Kidney epithelial cell (primary cell): ENCODE data around the gene SLC39A1. TPM values are rescaled to one million over a fixed set of nuclear protein-coding genes. Genes with fewer than 3 reads are reported as not detected.

Experiments
- DNase-seq: peaks from one replicate; pipeline ENCODE4 v3.0.0-alpha.2; 2010; ENCODE audit warnings: low read depth
- H3K27me3 ChIP-seq: 2 replicates; pipeline ENCODE4 v1.6.0; 2011; ENCODE audit warnings: low read length; ENCODE audit not compliant: control insufficient read depth, insufficient read depth
- H3K36me3 ChIP-seq: 2 replicates; pipeline ENCODE4 v1.5.1; 2011; ENCODE audit warnings: low read length; ENCODE audit not compliant: control insufficient read depth, insufficient read depth
- H3K4me3 ChIP-seq: 2 replicates; pipeline ENCODE4 v1.5.1; 2011; ENCODE audit warnings: low read depth, mild to moderate bottlenecking, control low read depth, low read length
- total RNA-seq: library from RNA; depleted of rRNA; stranded (reverse); fragments of >200 nt; gene quantifications from 2 replicates; pipeline ENCODE4 v1.2.3, GENCODE V29; 2015
- TF ChIP-seq, protein P1 (sequence below): IDR thresholded peaks from 2 replicates; pipeline ENCODE4 v1.5.1; 2011; ENCODE audit warnings: mild to moderate bottlenecking, moderate library complexity, low read length, control low read depth, inconsistent platforms; ENCODE audit not compliant: insufficient read depth, poor library complexity, severe bottlenecking

The SLC39A1 gene
- total RNA-seq, 1 donor from 2014 or later, result 219 TPM

DNA sequence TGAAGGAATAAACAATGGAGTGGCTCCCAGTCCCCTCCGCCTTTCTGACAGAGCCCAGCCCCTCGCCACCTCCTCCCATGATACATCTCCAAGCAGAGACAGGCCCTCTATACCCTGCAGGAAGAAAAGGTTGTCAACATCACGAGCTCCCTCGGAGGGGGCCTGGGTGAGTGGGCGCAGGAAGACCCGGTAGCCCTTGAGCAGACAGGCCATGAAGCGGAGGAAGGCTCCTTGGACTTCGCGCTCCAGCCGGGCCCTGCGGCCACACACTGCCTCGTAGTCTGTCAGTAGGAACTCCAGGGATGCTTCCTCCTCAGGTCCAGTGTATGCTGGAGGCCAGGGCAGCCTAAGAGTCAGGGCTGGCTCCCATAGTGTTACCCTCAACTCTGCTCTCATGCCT is 23.9 kb downstream of the SLC39A1 start:
- Histone ChIP-seq H3K27me3 (no peaks in the 10 kb centered on the region), H3K36me3 (peaks cover 8% of the 10 kb centered on the region), H3K4me3 (no peak overlapping the region)
- DNase-seq, result no peak
- TF ChIP-seq, protein P1, sequence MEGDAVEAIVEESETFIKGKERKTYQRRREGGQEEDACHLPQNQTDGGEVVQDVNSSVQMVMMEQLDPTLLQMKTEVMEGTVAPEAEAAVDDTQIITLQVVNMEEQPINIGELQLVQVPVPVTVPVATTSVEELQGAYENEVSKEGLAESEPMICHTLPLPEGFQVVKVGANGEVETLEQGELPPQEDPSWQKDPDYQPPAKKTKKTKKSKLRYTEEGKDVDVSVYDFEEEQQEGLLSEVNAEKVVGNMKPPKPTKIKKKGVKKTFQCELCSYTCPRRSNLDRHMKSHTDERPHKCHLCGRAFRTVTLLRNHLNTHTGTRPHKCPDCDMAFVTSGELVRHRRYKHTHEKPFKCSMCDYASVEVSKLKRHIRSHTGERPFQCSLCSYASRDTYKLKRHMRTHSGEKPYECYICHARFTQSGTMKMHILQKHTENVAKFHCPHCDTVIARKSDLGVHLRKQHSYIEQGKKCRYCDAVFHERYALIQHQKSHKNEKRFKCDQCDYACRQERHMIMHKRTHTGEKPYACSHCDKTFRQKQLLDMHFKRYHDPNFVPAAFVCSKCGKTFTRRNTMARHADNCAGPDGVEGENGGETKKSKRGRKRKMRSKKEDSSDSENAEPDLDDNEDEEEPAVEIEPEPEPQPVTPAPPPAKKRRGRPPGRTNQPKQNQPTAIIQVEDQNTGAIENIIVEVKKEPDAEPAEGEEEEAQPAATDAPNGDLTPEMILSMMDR, result no peak

DNA sequence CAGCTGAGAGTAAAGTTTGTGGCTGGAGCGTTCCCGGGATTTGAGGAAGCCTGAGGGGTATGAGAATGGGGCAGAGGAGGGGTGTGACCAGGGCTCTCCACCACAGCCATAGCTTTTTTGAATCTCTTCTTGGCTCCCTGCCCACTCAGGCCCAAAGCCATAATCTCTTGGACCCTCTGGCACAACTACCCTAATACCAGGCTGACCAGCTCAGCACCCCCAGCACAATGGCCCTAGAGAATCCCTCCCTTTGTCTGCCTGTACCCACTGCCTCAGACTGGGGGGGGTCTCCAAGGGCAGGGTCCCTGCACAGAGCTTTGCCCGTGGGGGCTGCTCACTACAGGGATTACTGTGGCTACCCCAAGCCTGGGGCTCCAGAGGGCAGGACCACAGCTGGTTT is 24.3 kb downstream of the SLC39A1 start:
- Histone ChIP-seq H3K4me3 (no peak overlapping the region), H3K36me3 (peaks cover 8% of the 10 kb centered on the region), H3K27me3 (no peaks in the 10 kb centered on the region)
- DNase-seq, result no peak
- TF ChIP-seq, protein P1, result no peak

DNA sequence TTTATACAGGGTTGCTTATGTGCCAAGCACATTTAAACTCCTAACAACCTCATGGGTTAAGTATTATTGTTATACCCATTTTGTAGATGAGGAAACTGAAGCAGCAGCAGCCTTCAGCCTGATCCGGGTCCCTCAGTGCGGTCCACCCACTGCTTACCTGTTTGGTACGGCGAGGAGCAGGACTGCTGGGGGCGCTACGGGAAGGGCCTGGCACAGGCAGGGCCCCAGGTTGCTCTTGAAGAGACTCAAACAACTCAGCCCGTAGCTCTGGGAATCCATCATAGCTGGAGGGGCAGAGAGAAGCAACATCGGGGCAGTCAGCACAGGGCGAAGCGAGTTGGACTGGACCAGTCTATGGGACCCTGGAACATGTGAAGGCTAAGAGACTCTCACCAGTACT is 26.0 kb downstream of the SLC39A1 start:
- H3K4me3 ChIP-seq, result no peak overlapping the region
- H3K36me3 ChIP-seq, result peaks cover 6% of the 10 kb centered on the region
- DNase-seq, result no peak
- no peaks in the 10 kb centered on the region for H3K27me3 ChIP-seq
- TF ChIP-seq, protein P1, result no peak

DNA sequence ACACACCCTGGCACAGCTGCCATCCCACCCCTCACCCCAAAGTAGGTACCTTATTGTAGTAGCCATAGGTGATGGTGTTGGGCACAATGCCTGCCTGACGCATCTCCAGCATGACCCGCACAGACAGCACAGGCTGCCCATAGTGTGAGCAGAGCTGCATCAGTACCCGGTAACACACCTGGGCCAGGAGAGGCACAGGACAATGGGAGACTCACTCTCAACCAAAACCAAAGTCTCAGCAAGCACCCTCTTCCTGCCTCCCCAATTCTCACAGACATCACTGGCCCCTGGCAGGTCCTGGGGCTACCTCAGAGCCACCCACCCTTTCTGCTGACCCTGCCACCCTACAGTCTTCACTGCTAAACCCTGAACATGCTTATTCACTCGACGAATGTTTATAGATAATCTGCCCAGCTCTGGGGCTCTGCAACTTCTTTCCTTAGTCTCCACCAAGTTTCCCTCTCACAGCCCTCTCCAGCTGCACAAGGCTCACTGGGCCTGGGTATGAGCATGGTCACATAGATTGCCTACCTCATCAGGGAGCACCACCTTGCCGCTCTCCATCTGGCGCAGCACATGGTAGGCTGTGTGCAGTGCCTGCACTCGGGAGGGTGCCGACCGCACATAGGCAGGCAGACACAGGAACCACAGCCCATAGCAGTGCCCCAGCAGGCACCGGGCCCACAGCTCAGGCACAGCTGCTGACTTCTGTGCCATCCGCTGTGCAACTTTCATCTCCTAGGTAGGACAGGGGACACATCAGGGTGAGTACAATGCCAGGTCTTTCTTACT is 27.1 kb downstream of the SLC39A1 start:
- no peak overlapping the region for H3K4me3 ChIP-seq
- DNase-seq, result no peak
- TF ChIP-seq, protein P1, result no peak
- peaks cover 6% of the 10 kb centered on the region for H3K36me3 ChIP-seq
- no peaks in the 10 kb centered on the region for H3K27me3 ChIP-seq

DNA sequence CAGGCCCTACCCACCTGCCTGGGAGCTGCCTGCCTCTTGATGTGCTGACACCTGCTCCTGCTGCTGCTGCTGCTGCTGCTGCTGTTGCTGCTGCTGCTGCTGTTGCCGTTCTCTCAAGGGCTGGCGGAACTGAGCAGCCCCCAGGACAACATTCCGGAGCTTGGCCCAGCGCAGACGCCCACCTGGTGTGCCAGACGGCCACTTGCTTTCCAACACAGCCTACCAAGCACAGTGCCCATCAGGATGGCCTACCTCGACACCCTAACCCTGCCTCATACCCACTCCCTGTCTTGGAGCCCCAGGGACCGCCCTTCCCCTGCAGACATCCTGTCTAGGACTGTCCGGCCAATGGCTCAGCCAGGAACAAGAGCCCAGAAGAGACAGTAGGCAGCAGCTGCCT is 28.6 kb downstream of the SLC39A1 start:
- TF ChIP-seq, protein P1, result no peak
- no peaks in the 10 kb centered on the region for H3K27me3 ChIP-seq
- peaks cover 6% of the 10 kb centered on the region for H3K36me3 ChIP-seq
- no peak for DNase-seq
- no peak overlapping the region for H3K4me3 ChIP-seq

DNA sequence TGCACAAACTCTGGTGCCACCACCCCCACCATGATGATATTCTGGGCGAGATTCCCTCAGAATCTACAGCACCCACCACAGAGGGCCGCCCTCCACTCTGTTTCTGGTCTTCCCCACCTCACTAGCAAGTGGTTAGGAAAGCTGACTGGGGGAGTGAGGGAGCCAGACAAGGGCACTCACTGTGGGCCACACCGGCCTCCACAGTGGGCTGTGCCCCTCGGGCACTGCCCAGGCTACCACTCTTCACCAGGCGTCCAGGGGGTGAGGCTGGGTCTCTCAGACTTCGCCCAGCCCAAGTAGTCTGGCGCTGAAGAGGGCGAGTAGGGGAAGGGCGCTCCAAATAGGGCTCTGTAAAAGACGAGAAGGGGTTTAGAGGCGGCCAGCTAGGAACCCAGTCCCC is 29.4 kb downstream of the SLC39A1 start:
- Histone ChIP-seq H3K36me3 (peaks cover 6% of the 10 kb centered on the region), H3K4me3 (no peak overlapping the region), H3K27me3 (no peaks in the 10 kb centered on the region)
- TF ChIP-seq, protein P1, result no peak
- DNase-seq, result no peak
